ENCODE data around the gene JADE1.
A peak's percentile ranks its signal among the peaks of the same experiment; 100 is the strongest.

The JADE1 gene

GRCh38 chr4:128809477-128810330, at the start of gene JADE1:
Gene JADE1 (plus strand): TSS chr4:128809700. CDS start chr4:128831759, 22,059 bp downstream.
- peak; percentile 76 to 85 (median 81) for DNase-seq (ENCODE audit: low read depth in 4 of 4, low spot score in 1 of 4)

- no peak for DNase-seq (ENCODE audit: low read depth in 4 of 4, low spot score in 1 of 4)
These were observed 42.7 kb upstream of the JADE1 start for GRCh38 chr4:128766781-128767180.

- DNase-seq (ENCODE audit: low read depth in 4 of 4, low spot score in 1 of 4) = no peak
These were observed 41.0 kb upstream of the JADE1 start for GRCh38 chr4:128768373-128768996.

GRCh38 chr4:128769011-128769410, 40.5 kb upstream of the JADE1 start:
- no peak for DNase-seq (ENCODE audit: low read depth in 4 of 4, low spot score in 1 of 4)

GRCh38 chr4:128770807-128771206, 38.7 kb upstream of the JADE1 start:
- no peak for DNase-seq (ENCODE audit: low read depth in 4 of 4, low spot score in 1 of 4)

- DNase-seq (ENCODE audit: low read depth in 4 of 4, low spot score in 1 of 4) = no peak
These were observed 34.0 kb upstream of the JADE1 start for GRCh38 chr4:128775477-128775876.

- DNase-seq (ENCODE audit: low read depth in 4 of 4, low spot score in 1 of 4) = no peak
These were observed 33.6 kb upstream of the JADE1 start for GRCh38 chr4:128775916-128776315.

GRCh38 chr4:128776794-128777216, 32.7 kb upstream of the JADE1 start:
- no peak for DNase-seq (ENCODE audit: low read depth in 4 of 4, low spot score in 1 of 4)

- no peak for DNase-seq (ENCODE audit: low read depth in 4 of 4, low spot score in 1 of 4)
These were observed 28.8 kb upstream of the JADE1 start for GRCh38 chr4:128780688-128781087.

- peak in 1 of 4 experiments; percentile 29 for DNase-seq (ENCODE audit: low read depth in 4 of 4, low spot score in 1 of 4)
These were observed 27.3 kb upstream of the JADE1 start for GRCh38 chr4:128782076-128782715.

GRCh38 chr4:128782875-128783614, 26.5 kb upstream of the JADE1 start:
- no peak for DNase-seq (ENCODE audit: low read depth in 4 of 4, low spot score in 1 of 4)

- DNase-seq (ENCODE audit: low read depth in 4 of 4, low spot score in 1 of 4) = no peak
These were observed 21.8 kb upstream of the JADE1 start for GRCh38 chr4:128787509-128788311.

- no peak for DNase-seq (ENCODE audit: low read depth in 4 of 4, low spot score in 1 of 4)
These were observed 15.4 kb upstream of the JADE1 start for GRCh38 chr4:128793859-128794672.

GRCh38 chr4:128796934-128797333, 12.6 kb upstream of the JADE1 start:
- no peak for DNase-seq (ENCODE audit: low read depth in 4 of 4, low spot score in 1 of 4)

GRCh38 chr4:128800284-128800683, 9.2 kb upstream of the JADE1 start:
- DNase-seq (ENCODE audit: low read depth in 4 of 4, low spot score in 1 of 4) = no peak

GRCh38 chr4:128800701-128801284, 8.7 kb upstream of the JADE1 start:
- DNase-seq (ENCODE audit: low read depth in 4 of 4, low spot score in 1 of 4) = no peak

GRCh38 chr4:128802680-128803628, 6.5 kb upstream of the JADE1 start:
- DNase-seq (ENCODE audit: low read depth in 4 of 4, low spot score in 1 of 4) = no peak

- no peak for DNase-seq (ENCODE audit: low read depth in 4 of 4, low spot score in 1 of 4)
These were observed 5.7 kb upstream of the JADE1 start for GRCh38 chr4:128803783-128804182.
